B cell (primary cell): ENCODE measurements around the gene MAS1L.

Experiments used
- CTCF ChIP-seq: fragments of 200-600 bp; IDR thresholded peaks from one replicate; pipeline ENCODE4 v1.8.0; 2022; ENCODE audit warnings: antibody characterized with exemption, mild to moderate bottlenecking
- EZH2 ChIP-seq: IDR thresholded peaks from 2 replicates; pipeline ENCODE4 v1.6.1; 2012; ENCODE audit warnings: borderline replicate concordance, low read depth, mild to moderate bottlenecking, moderate library complexity, low read length; ENCODE audit not compliant: insufficient read depth, poor library complexity, severe bottlenecking

GRCh38 chr6:29477923-29478450 is 9.8 kb downstream of the MAS1L start:
- TF ChIP-seq CTCF: no peak
- no peak for TF ChIP-seq EZH2
